Thoracic aorta (tissue), 2 donors: ENCODE data around the gene MDM2. TPM values are rescaled to one million over a fixed set of nuclear protein-coding genes. Genes with fewer than 3 reads are reported as not detected.

Source experiments
- ATAC-seq: fragments of 150-250 bp; one replicate; pipeline ENCODE4 v1.8.0; 2017; ENCODE audit warnings: low read depth; ENCODE audit not compliant: insufficient number of reproducible peaks, low FRiP score
- DNase-seq: peaks from one replicate; pipeline ENCODE4 v3.0.0-alpha.2; 2020; ENCODE audit warnings: low spot score
- H3K27ac ChIP-seq, 2 donors: fragments of 200-600 bp; sonication (generic); 1 replicate in 1 of 2; 2 replicates in 1 of 2; pipeline ENCODE4 v1.5.1; 2016; ENCODE audit warnings: mild to moderate bottlenecking in 2 of 2, moderate library complexity in 2 of 2
- H3K27me3 ChIP-seq: fragments of 200-600 bp; sonication (generic); replicated peaks from 2 replicates; pipeline ENCODE4 v1.6.0; 2016; ENCODE audit warnings: mild to moderate bottlenecking; ENCODE audit not compliant: insufficient read depth
- H3K36me3 ChIP-seq: fragments of 200-600 bp; sonication (generic); one replicate; pipeline ENCODE4 v1.5.1; 2016
- H3K4me1 ChIP-seq, 2 donors: fragments of 200-600 bp; sonication (generic); 1 replicate in 1 of 2; 2 replicates in 1 of 2; pipeline versions ENCODE4 v1.5.1 to v1.6.0; 2016; ENCODE audit warnings: low read depth in 2 of 2, mild to moderate bottlenecking in 1 of 2; ENCODE audit not compliant: control insufficient read depth in 1 of 2
- H3K4me3 ChIP-seq: fragments of 200-600 bp; sonication (generic); 2 replicates; pipeline ENCODE4 v1.5.1; 2016; ENCODE audit warnings: mild to moderate bottlenecking
- H3K9me3 ChIP-seq: fragments of 200-600 bp; sonication (generic); 2 replicates; pipeline ENCODE4 v1.5.1; 2016
- CTCF ChIP-seq: fragments of 200-600 bp; sonication (generic); IDR thresholded peaks from one replicate; pipeline ENCODE4 v1.5.1; 2019; ENCODE audit warnings: antibody characterized with exemption
- total RNA-seq, 2 donors: library from RNA; depleted of rRNA; stranded (reverse); fragments of >200 nt; gene quantifications; one replicate each; pipeline versions ENCODE4 v1.1.0 to v1.2.3, GENCODE V29; 2016

The MDM2 gene
- total RNA-seq, 2 donors from 2014 or later, result 62.0 to 101 TPM

- ATAC-seq (no peak), DNase-seq (no peak)
- Histone ChIP-seq H3K27me3 (no peaks in the 10 kb centered on the region), H3K4me1 (no peaks in the 10 kb centered on the region), H3K36me3 (no peaks in the 10 kb centered on the region), H3K9me3 (no peaks in the 10 kb centered on the region), H3K4me3 (no peak overlapping the region), H3K27ac (no peak overlapping the region)
- TF ChIP-seq CTCF, result no peak
Observed at GRCh38 chr12:68776976-68777610, 30.9 kb upstream of the MDM2 start.

- Histone ChIP-seq H3K4me1 (no peaks in the 10 kb centered on the region), H3K27ac (no peak overlapping the region), H3K4me3 (no peak overlapping the region), H3K36me3 (no peaks in the 10 kb centered on the region), H3K27me3 (no peaks in the 10 kb centered on the region), H3K9me3 (no peaks in the 10 kb centered on the region)
- ATAC-seq (no peak), DNase-seq (no peak)
- TF ChIP-seq CTCF, result no peak
Observed at GRCh38 chr12:68779280-68779679, 28.7 kb upstream of the MDM2 start.

- DNase-seq (no peak), ATAC-seq (no peak)
- TF ChIP-seq CTCF, result no peak
- peaks cover under 1% of the 10 kb centered on the region in 2 donors for H3K4me1 ChIP-seq
- no peaks in the 10 kb centered on the region for H3K36me3 ChIP-seq
- H3K27ac ChIP-seq, result no peak overlapping the region
- H3K4me3 ChIP-seq, result no peak overlapping the region
- no peaks in the 10 kb centered on the region for H3K27me3 ChIP-seq
- no peaks in the 10 kb centered on the region for H3K9me3 ChIP-seq
Observed at GRCh38 chr12:68780731-68781130, 27.2 kb upstream of the MDM2 start.

- no peak overlapping the region for H3K27ac ChIP-seq
- peaks cover 3 to 6% of the 10 kb centered on the region in 2 donors for H3K4me1 ChIP-seq
- no peak for TF ChIP-seq CTCF
- H3K4me3 ChIP-seq, result no peak overlapping the region
- no peaks in the 10 kb centered on the region for H3K9me3 ChIP-seq
- H3K27me3 ChIP-seq, result no peaks in the 10 kb centered on the region
- ATAC-seq (no peak), DNase-seq (no peak)
- no peaks in the 10 kb centered on the region for H3K36me3 ChIP-seq
Observed at GRCh38 chr12:68781728-68782127, 26.2 kb upstream of the MDM2 start.

GRCh38 chr12:68784015-68784414 is 24.0 kb upstream of the MDM2 start:
- no peak for DNase-seq
- Histone ChIP-seq H3K4me1 (peaks cover 6 to 8% of the 10 kb centered on the region in 2 donors), H3K27ac (no peak overlapping the region), H3K36me3 (no peaks in the 10 kb centered on the region), H3K9me3 (no peaks in the 10 kb centered on the region), H3K27me3 (no peaks in the 10 kb centered on the region), H3K4me3 (no peak overlapping the region)
- ATAC-seq, result no peak
- no peak for TF ChIP-seq CTCF
